Mammary epithelial cell (primary cell): Measurements from ENCODE around the gene PGAP2.

Experiments
- EZH2 ChIP-seq: IDR thresholded peaks from 2 replicates; pipeline ENCODE4 v1.6.1; 2012; ENCODE audit warnings: low read length, inconsistent platforms, borderline replicate concordance
- TF ChIP-seq, protein P1 (sequence below), 2 donors: IDR thresholded peaks in 1 of 2; conservative IDR thresholded peaks in 1 of 2; 2 replicates each; pipeline ENCODE4 v1.5.1; 2011 to 2012; ENCODE audit warnings: inconsistent platforms in 2 of 2, low read length in 2 of 2, mild to moderate bottlenecking in 2 of 2, control low read depth in 1 of 2, low read depth in 1 of 2; ENCODE audit not compliant: insufficient read depth in 1 of 2; ENCODE audit errors: extremely low read depth in 1 of 2

DNA sequence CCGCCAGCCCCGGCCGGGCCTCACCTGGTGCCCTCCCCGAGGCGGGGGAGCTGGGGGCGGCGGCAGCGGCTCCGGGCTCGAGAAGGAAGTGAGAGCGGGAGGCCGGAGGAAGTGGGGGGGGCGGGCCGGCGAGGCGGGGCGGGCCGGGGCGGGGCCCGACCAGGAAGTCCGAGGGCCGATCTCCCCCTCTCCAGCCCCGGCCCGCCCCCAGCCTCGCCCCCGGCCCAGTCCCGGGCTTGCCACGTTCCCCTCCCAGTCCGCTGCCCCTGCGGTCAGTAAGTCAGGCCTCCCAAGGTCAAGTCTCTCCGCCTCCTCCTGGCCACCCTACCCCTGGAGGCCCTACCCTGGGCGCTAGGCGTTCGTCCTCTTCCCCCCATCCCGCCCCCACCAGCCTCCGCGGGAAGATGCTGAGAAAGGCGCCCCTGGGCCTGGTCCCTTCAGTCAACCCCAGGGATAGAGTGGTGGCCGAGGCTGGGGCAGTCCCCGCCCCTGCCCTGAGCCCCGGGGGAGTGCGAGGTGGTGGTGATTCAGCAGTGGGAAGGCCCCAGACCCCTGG lies 32.6 kb downstream of the PGAP2 start, which contains the start of gene RHOG:
- TF ChIP-seq, protein P1, sequence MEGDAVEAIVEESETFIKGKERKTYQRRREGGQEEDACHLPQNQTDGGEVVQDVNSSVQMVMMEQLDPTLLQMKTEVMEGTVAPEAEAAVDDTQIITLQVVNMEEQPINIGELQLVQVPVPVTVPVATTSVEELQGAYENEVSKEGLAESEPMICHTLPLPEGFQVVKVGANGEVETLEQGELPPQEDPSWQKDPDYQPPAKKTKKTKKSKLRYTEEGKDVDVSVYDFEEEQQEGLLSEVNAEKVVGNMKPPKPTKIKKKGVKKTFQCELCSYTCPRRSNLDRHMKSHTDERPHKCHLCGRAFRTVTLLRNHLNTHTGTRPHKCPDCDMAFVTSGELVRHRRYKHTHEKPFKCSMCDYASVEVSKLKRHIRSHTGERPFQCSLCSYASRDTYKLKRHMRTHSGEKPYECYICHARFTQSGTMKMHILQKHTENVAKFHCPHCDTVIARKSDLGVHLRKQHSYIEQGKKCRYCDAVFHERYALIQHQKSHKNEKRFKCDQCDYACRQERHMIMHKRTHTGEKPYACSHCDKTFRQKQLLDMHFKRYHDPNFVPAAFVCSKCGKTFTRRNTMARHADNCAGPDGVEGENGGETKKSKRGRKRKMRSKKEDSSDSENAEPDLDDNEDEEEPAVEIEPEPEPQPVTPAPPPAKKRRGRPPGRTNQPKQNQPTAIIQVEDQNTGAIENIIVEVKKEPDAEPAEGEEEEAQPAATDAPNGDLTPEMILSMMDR (conservative IDR thresholded peaks at IDR 0.05 in 1 of 2, IDR thresholded peaks at IDR 0.05 in 1 of 2; ENCODE audit: extremely low read depth in 1 of 2, insufficient read depth in 1 of 2, low read depth in 1 of 2, low read length in 2 of 2), result no peak
- TF ChIP-seq EZH2, result no peak
